Peyer's patch (tissue), 4 donors: ENCODE measurements around the gene TNFSF8.

Experiments
- POLR2A ChIP-seq, 2 donors: fragments of 450-650 bp; IDR thresholded peaks; one replicate each; pipeline ENCODE4 v1.5.1; 2017; ENCODE audit warnings: antibody characterized with exemption in 2 of 2, mild to moderate bottlenecking in 2 of 2, moderate library complexity in 2 of 2
- TF ChIP-seq, protein P1 (sequence below), 6 experiments: fragments of 450-650 bp in 4 of 6; fragments of 200-600 bp in 2 of 6; sonication (generic) in 1 of 6; IDR thresholded peaks; one replicate each; pipeline ENCODE4 v1.5.1; 2017 to 2019; ENCODE audit warnings: antibody characterized with exemption in 6 of 6, mild to moderate bottlenecking in 3 of 6, moderate library complexity in 1 of 6

- TF ChIP-seq, protein P1, sequence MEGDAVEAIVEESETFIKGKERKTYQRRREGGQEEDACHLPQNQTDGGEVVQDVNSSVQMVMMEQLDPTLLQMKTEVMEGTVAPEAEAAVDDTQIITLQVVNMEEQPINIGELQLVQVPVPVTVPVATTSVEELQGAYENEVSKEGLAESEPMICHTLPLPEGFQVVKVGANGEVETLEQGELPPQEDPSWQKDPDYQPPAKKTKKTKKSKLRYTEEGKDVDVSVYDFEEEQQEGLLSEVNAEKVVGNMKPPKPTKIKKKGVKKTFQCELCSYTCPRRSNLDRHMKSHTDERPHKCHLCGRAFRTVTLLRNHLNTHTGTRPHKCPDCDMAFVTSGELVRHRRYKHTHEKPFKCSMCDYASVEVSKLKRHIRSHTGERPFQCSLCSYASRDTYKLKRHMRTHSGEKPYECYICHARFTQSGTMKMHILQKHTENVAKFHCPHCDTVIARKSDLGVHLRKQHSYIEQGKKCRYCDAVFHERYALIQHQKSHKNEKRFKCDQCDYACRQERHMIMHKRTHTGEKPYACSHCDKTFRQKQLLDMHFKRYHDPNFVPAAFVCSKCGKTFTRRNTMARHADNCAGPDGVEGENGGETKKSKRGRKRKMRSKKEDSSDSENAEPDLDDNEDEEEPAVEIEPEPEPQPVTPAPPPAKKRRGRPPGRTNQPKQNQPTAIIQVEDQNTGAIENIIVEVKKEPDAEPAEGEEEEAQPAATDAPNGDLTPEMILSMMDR (IDR thresholded peaks at IDR 0.05), result no peak
- no peak for TF ChIP-seq POLR2A (IDR thresholded peaks at IDR 0.05)
Observed at GRCh38 chr9:114880291-114880745, 50.1 kb downstream of the TNFSF8 start.
